ENCODE results near the gene GSC2. TPM values are rescaled to one million over a fixed set of nuclear protein-coding genes. Genes with fewer than 3 reads are reported as not detected.
A peak's percentile ranks its signal among the peaks of the same experiment; 100 is the strongest.

Gene GSC2
- total and polyA plus RNA-seq, 9 of the 15 experiments (the other 6 are each of a cell fraction or from before 2014, with no cell fraction given) = not detected

- Histone ChIP-seq H3K9ac (ENCODE audit: insufficient read depth in 1 of 2, low read depth in 2 of 2, low read length in 2 of 2) (peak overlapping the region in 1 of 2 experiments; percentile 39; a peak in 2 of 4 replicates), H3K4me1 (replicated peaks in 1 of 2; ENCODE audit: control insufficient read depth in 2 of 2, insufficient read depth in 2 of 2, low read length in 2 of 2) (peaks cover 0 to 44% of the 10 kb centered on the region in 2 experiments; a peak in 1 of 5 replicates), H2AFZ (ENCODE audit: low read depth, low read length) (no peak overlapping the region), H3K79me2 (ENCODE audit: control insufficient read depth, insufficient read depth, low read length) (no peaks in the 10 kb centered on the region), H3K27ac (ENCODE audit: extremely low read depth, low read depth, low read length) (no peak overlapping the region), H3K9me3 (replicated peaks; ENCODE audit: control insufficient read depth, insufficient read depth, low read depth, low read length) (no peaks in the 10 kb centered on the region), H3K36me3 (ENCODE audit: control insufficient read depth, insufficient read depth, low read length) (peaks cover 83% of the 10 kb centered on the region), H3K9me1 (ENCODE audit: control insufficient read depth, insufficient read depth, low read length) (peaks cover 18% of the 10 kb centered on the region), H4K20me1 (replicated peaks; ENCODE audit: control insufficient read depth, insufficient read depth, low read length) (peaks cover 10% of the 10 kb centered on the region; the same call in 1 of the 2 replicates), H3K4me3 (no peak overlapping the region), H3K27me3 (ENCODE audit: control insufficient read depth in 2 of 2, insufficient read depth in 2 of 2, low read length in 2 of 2) (no peaks in the 10 kb centered on the region), H3K4me2 (ENCODE audit: insufficient read depth, low read length) (no peak overlapping the region)
- FAIRE-seq = no peak
- BruUV-seq (replicated peaks) = no TSS peak
- peak; percentile 52; the same call in 1 of the 2 replicates for TF ChIP-seq POLR2G (IDR thresholded peaks at IDR 0.05; ENCODE audit: low read depth, low read length)
- no peak for TF ChIP-seq CBFA2T3 (IDR thresholded peaks at IDR 0.05)
- peak; percentile 59; the same call in 1 of the 2 replicates for TF ChIP-seq RBFOX2 (IDR thresholded peaks at IDR 0.05; ENCODE audit: low read depth, low read length)
- TF ChIP-seq HMGN3 (IDR thresholded peaks at IDR 0.05; ENCODE audit: borderline replicate concordance, extremely low read depth, insufficient read length, low read depth, low read length) = peak; percentile 65
- TF ChIP-seq BRF1 (IDR thresholded peaks at IDR 0.05; ENCODE audit: borderline replicate concordance, extremely low read depth, insufficient read length) = no peak
- peak; percentile 73 for TF ChIP-seq PCBP1 (IDR thresholded peaks at IDR 0.05; ENCODE audit: low read depth, low read length, poor library complexity, severe bottlenecking)
- peak; percentile 82 for TF ChIP-seq SETDB1 (IDR thresholded peaks at IDR 0.05; ENCODE audit: low read length)
- TF ChIP-seq THAP12 (CRISPR knock-in tag; IDR thresholded peaks at IDR 0.05) = peak; percentile 41; the same call in 1 of the 2 replicates
- intact Hi-C loops (cut with micrococcal nuclease) = loop anchor here (10.0 kb wide), 1 partner anchor 60 kb away; no protein-coding TSS in a partner anchor
- ATAC-seq = no peak
- ChIA-PET CTCF (ENCODE audit: low intra/inter-chr PET ratio) (no interaction called here), POLR2A (interaction anchor here (0.8 to 3.8 kb wide), 7 partner anchors 9 to 589 kb away, joined by 3 to 31 read pairs (median 5); partner anchors contain the start of genes DGCR2 and ESS2)
- 94% methylated on average over 18 of the region's 18 CpGs for WGBS (ENCODE audit: insufficient coverage, low coverage, missing lambda C conversion rate)
- no peak for DNase-seq (ENCODE audit: extremely low read depth in 1 of 4, low spot score in 3 of 4)
- in situ Hi-C loops (cut with MboI) = no loop called here
Observed at GRCh38 chr22:19134874-19135273, 15.2 kb downstream of the GSC2 start.

Measured in K562 (cell line).